GM15510 (cell line): ENCODE data around the gene GPR137B.

Source experiments
- POLR2A ChIP-seq: IDR thresholded peaks from 3 replicates; pipeline ENCODE4 v1.6.1; 2011; ENCODE audit warnings: borderline replicate concordance; ENCODE audit not compliant: insufficient read length; ENCODE audit errors: extremely low read depth

Gene GPR137B

GRCh38 chr1:236111527-236112331 lies 30.6 kb upstream of the GPR137B start:
- no peak for TF ChIP-seq POLR2A

DNA sequence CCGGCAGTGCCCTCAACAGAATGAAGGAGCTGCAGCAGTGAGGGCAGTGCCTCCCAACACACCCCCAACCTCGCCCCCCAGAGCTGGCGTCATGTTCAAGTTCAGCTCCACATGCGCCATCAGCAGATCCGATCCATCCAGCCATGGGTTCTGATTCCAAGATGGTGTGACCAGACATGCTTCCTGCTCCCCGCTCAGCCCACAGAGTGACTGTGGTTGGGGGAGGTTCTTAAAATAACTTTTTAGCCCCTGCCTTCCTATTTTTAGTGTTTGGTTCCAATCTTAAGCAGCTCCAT lies 30.1 kb upstream of the GPR137B start:
- no peak for TF ChIP-seq POLR2A

GRCh38 chr1:236113324-236114032 lies 28.9 kb upstream of the GPR137B start:
- TF ChIP-seq POLR2A: no peak

DNA sequence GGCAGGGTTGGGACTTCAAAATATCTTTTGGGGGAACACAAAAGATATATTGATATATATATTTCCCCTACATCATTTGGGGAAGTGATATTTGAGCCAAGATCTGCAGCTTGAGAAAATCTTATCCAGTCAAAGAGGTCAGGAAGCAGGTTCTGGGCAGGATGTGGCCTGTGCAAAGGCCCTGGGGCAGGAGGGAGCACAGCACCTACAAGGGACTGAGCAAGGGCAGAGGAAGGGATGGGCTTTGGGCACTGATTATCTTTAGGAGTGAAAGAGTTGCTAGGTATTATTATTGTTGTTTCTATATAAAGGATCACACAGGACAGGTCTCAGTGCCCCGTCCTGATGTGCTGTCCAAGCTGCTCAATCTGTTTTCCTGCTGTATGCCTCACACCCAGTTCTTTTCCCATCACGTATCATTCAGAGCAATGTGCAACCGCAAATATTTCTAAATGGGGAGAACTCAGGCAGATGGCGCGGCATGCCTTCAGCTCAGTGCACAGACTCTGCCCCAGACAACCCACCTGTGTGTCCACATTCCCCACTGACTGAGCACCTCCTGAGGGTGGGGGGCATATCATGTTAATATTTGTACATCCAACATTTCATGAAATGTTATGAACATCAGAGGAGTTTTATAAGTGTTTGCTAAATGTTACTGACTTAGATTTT lies 28.1 kb upstream of the GPR137B start:
- TF ChIP-seq POLR2A: no peak

- no peak for TF ChIP-seq POLR2A
Measured at GRCh38 chr1:236117710-236118109, 24.6 kb upstream of the GPR137B start.

DNA sequence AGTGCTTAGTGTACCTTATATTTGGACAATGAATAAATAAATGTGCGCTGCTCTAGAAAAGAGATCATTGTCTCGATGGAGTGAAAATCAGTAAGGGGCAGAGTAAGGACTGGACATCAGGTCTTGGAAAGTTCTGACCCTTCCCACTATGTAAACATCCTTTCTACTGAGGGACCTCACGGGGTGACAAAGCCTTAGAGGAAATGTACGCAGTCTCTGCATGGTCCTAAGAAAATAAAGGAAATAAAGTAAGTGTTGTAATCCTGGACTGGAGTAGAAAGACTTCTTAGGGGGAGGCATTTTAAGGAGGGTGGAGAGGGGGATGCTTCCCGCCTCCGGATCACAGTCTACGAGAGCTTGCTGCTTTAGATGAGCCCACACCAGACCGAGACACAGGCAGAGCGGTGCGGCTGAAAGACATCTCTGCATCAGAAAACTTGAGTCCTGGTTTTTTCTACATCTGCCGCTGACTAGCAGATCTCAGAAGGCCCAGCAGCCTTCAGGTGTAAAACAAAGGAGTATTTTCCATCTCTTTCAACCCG lies 22.3 kb upstream of the GPR137B start:
- TF ChIP-seq POLR2A: no peak

DNA sequence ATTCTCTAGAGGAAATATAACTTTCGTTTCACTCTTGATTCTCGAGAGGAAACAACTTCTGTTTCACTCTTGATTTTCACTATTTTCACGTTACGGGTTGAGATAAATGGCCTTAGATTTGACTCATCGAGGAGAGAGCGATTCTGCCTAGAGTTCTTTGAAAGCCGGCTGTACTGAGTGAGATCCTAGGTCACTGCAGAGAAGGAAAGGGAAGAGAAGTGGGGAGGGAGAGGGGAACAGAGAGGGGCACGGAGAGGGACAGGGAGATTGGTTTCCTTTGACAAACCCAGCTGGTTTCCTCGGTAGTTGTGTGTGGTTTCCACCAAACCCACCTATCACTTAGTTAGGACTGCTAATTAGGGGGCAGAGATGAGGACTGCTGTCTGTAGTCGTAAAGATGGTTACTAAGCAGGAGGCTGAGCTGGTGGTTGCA lies 21.6 kb upstream of the GPR137B start:
- no peak for TF ChIP-seq POLR2A

- TF ChIP-seq POLR2A: no peak
Measured at GRCh38 chr1:236122176-236122575, 20.2 kb upstream of the GPR137B start.

DNA sequence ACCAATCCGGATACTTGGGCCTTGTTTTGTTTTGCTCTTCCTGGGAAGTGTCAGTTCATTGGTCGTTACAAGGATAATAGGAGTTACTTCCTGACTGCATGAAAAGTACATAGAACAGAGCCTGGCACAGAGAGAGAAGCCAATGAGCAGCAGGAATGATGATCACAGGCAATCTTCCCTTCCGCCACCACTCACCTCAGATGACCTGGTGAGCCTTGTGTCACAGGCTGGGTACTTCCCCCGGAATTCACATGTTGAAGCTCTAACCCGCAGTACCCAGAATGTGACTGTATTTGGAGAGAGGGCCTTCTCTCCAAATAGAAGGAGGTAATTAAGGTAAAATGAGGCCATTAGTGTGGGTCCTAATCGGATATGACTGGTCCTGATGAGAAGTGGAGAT lies 18.8 kb upstream of the GPR137B start:
- TF ChIP-seq POLR2A: no peak

GRCh38 chr1:236124965-236125364 lies 17.4 kb upstream of the GPR137B start:
- no peak for TF ChIP-seq POLR2A

- no peak for TF ChIP-seq POLR2A
Measured at GRCh38 chr1:236127045-236127444, 15.3 kb upstream of the GPR137B start.

DNA sequence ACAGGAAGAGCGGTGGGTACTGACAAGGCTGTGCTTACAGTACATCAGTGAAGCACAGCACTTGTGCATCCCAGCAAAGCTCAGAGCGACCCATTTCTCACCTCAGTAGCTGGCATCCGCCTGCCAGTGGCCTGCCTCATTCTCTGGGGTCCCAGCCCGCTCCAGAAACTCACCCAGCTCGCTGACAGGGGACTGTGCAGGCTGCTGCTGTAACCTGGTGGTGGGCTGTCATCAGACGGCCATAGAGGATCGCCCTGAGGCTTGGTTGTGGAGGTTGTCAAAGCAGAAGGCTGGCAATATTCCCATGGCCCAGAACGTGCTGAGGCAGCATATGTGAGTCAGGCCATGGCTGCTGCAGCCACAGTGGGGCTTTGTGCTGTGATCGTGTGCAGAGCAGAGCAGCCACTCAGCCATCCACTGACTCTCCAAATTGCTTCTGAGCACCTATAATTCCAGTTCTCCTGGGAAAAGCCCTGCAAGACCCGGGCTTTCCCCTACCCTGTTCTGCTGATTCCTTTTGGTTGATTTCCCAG lies 13.6 kb upstream of the GPR137B start:
- no peak for TF ChIP-seq POLR2A

DNA sequence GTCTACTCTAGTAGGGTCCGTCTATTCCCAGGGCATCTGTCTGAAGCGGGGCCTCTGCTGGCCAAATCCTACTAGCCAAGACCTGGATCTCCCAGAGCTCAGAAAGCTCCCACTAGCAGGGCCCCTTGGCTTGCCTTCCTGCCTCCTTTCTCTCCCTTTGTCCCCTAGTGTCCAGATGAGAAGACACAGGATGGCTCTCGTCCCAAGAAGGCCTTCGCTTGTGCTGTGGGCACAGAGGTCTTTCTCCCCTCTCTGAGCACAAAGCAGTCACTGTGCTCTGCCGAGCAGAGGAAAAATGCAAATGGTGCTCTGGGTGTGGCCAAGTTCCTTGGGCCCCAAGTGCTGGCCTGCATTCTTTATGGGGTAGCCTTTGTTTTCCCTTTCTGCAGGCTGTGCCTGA lies 13.0 kb upstream of the GPR137B start:
- no peak for TF ChIP-seq POLR2A

DNA sequence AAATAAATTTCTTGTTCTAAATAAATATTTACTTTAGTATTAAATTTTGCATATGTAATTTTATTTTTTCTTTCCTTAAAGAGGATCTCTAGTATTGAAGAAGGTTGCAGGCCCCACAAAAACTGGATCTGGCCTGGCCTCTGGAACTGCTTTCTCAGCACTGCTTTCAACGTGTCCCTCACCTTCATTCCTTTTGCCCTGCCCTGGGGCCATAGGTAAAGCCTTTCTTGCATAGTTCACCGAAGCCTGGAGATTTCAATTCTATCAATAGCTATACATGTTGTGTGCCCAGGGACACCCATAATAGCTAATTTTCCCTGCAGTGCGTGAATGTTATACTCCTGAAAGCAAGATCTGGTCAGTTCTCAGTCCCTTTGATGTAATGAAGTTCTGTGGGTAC lies 12.0 kb upstream of the GPR137B start:
- no peak for TF ChIP-seq POLR2A

- TF ChIP-seq POLR2A: no peak
Measured at GRCh38 chr1:236131916-236132315, 10.4 kb upstream of the GPR137B start.
